ENCODE results near the gene WIPF2.
"Not testable (repeated sequence)": the region's sequence is repeated elsewhere in the genome, so short reads cannot be mapped to it uniquely, and the experiment has no call there.

Gene WIPF2

DNA sequence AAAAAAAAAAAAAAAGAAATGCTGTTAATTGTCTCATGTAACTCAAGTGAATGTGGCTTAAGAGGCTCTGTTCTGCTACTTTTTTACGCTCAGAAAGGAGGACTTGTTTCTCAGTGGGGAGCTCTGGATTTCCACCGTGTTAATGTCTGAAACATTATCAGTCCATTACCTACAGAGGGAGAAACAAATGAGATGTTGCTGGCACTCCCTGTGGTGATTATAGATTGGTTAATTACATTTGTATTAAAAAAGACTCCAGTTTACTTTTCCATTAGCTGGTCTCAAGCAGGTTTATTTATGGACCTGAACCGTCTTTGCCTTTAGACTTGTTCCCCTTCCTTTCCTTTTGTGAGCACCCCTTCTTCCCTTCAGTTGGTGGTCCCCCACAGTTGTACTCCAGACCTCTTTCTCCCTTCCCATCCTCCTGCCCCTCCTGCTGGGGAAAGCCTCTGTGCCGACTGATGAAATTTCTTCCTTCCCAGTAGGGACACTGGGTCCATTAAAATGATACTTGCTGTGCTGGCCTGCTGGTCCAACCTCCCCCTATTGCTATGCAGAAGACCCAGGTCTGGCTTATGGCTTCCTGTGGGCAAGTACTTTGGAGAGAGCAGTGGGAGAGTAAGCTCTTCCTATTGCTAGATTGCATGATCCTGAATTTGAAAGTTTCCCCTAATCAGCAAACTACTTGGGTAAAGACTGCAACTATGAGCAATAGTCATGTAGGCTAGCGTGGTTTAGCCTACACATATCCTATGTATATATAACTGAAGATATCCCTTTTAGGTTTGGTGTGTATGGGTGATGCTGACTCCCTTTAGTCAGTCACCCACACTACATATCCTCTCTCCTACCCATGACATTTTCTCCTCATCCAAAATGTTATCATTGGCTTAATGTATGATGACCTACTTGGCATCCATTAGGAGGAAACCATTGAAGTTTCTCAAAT lies 76.7 kb downstream of the WIPF2 start:
- DNase-seq (ENCODE audit: low spot score) = no peak

- no peak for DNase-seq (ENCODE audit: low spot score)
These were observed 78.4 kb downstream of the WIPF2 start for GRCh38 chr17:40297511-40297910.

GRCh38 chr17:40298726-40299125 lies 79.6 kb downstream of the WIPF2 start:
- no peak for DNase-seq (ENCODE audit: low spot score)

GRCh38 chr17:40299159-40299757 lies 80.2 kb downstream of the WIPF2 start:
- not testable (repeated sequence) for DNase-seq (ENCODE audit: low spot score)

- DNase-seq (ENCODE audit: low spot score) = no peak
These were observed 82.2 kb downstream of the WIPF2 start for GRCh38 chr17:40301315-40301714.

- DNase-seq (ENCODE audit: low spot score) = peak; percentile 59
These were observed 84.0 kb downstream of the WIPF2 start for GRCh38 chr17:40303009-40303657.

DNA sequence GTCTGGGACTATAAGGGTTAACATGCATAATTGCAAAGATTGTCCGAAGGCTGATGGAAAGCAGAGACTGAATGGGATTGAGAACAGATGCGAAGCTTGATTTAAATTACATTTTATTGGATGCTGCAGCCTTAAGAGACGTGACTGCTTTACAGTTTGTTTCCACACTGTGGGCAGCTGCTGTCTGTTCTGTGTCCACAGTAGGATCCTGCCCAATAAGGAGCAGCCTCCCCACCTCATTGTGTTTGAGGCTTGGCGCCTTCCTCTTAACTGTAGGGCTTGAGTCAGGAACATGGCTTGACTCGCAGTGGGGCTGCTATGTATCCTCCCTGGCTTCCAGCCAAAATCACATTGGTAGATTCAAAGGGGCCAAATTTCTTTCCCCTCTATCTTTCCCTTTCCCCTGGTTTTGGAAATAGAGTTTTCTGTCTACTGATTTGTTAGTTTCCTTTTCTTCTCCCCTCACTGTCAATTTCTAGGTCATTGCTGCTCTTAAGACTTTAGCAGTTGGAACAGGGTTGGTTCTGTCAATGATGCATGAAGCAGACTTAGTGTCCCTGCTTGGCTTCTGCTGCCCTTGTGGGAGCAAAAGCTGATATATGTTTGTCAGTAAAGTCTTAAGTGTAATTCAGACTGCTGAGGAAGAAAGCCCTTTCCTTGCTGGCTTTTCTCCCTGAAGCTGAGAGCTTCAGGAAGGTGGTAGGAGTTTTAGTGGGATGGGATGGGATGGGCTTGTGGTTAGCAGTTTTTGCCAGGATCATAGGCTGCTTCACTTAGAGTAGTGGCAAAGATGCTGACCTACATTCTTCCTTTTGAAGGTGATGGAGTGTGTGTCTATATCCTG lies 84.8 kb downstream of the WIPF2 start:
- no peak for DNase-seq (ENCODE audit: low spot score)

DNA sequence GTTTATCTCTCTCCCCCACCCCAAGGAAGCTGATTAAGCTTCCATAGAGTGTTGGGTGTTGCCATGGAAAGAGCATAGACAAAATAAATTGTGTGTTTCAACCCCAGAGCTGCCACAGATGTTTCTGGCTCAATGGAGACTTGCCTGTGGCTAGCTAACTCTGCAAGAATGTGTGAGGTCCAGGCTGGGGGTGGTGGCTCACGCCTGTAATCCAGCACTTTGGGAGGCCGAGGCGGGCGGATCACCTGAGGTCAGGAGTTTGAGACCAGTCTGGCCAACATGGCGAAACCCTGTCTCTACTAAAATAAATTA lies 85.4 kb downstream of the WIPF2 start:
- not testable (repeated sequence) for DNase-seq (ENCODE audit: low spot score)

- not testable (repeated sequence) for DNase-seq (ENCODE audit: low spot score)
These were observed 85.8 kb downstream of the WIPF2 start for GRCh38 chr17:40304866-40305265.

- peak; percentile 49 for DNase-seq (ENCODE audit: low spot score)
These were observed 87.3 kb downstream of the WIPF2 start for GRCh38 chr17:40306395-40306794.

DNA sequence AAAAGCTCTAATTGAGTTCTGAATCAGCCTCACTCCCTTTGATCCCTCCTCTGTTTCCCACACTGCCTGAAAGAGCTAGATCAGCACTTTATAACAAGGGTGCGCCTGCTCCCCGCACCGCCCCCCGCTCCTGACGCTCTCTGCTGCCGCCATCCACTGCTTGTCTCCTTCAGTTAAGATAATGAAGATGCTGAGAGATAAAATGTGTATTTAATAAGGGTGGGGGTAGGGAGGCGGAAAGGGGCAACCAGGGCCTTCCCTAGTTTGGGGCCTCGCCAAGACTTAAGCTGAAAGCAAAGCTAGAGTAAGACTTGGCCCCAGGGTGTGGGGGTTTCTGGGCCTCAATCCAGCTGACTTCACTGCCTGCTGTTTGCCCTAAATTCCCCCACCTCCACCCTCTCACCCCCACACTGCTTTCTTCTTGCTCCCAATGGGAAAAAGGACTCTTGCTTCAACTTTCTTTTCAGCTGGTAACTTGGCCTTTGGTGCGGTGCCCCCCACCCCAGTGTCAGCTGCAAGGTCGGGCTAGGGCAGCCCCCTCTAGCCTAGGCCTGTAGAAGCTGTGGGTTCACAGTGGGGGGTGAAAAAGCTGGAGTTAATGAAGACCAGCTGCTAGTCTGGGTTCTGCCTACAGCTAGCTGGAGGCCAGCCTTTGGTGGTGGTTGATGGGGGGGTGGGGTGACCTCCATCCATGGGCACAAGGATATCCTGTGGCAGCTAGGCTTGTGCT lies 88.1 kb downstream of the WIPF2 start:
- peak; percentile 56 for DNase-seq (ENCODE audit: low spot score)

GRCh38 chr17:40307740-40308239 lies 88.7 kb downstream of the WIPF2 start:
- DNase-seq (ENCODE audit: low spot score) = no peak

DNA sequence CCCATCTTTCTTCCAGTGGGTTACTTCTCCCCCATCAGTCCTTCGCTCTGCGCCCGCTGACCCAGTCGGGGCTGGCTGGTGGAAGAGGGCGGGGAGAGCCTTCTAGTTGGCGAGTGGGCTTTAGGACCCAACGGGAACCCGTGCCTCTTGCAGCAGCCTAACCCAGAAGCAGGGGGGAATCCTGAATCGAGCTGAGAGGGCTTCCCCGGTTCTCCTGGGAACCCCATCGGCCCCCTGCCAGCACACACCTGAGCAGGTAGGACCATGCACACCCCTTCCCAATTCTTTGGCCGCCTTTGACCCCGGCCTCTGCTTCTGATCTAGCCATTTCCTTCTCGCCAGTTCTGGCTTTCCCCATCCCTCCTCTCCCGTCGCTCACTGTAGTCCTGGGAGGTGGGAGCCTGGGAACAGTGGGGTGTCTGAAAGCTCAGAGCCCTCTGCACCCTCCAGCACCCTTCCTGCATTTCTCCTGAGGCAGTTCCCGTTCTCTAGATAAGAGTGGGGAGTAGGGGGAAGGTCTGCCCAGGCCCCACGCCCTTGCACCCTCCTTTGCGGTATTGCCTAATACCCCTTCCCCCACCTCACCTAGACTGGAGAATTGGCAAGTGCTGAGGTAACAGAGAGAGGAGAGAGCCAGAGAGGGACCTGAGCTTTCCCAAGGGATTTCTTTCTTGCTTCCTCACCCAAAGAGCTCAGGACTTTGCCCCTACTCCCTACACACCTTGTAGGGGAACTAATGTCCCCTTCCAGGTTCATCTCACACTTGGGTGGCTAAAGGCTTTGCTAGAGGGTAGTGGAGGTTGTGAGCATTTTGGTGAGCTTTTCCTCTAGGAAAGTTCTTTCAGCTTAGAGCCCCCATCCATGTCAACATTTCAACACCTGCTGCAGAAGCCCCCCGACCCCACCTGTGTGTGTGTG lies 90.2 kb downstream of the WIPF2 start, which contains the start of gene RARA:
TSS of gene RARA (plus strand) at position 150 of the 918 bp plus-strand sequence. CDS start 22,039 bp downstream, outside the sequence.
- peak; percentile 87 for DNase-seq (ENCODE audit: low spot score)

DNA sequence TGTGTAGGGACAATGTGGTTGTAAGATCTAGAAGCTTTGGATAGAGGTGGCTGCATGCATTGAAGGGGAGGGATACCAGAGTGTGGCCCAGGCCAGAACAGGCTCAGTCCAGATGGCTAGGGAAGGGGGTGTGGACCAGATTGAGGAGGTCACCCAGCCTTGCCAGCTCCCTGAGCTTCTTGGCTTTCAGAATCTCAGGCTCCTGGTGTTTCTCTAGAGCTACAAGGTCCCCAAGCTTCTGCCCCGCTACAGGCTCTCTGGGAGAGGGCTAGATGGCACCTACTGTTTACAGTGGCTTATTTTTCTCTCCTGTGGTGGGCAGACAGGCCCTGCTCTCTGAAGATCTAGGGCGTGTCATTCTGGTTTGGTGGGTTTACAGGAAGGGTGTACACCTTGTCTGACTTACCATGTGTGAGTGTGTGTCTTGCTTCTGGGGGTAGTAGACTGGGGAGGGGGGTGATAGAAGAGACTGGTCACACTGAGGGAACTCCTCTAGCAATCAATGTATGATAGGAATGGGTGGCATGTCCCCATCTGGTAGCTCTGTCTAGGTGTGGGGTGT lies 90.9 kb downstream of the WIPF2 start:
- DNase-seq (ENCODE audit: low spot score) = peak; percentile 48

- peak; percentile 52 for DNase-seq (ENCODE audit: low spot score)
These were observed 91.8 kb downstream of the WIPF2 start for GRCh38 chr17:40310882-40311391.

- no peak for DNase-seq (ENCODE audit: low spot score)
These were observed 92.5 kb downstream of the WIPF2 start for GRCh38 chr17:40311575-40311974.

DNA sequence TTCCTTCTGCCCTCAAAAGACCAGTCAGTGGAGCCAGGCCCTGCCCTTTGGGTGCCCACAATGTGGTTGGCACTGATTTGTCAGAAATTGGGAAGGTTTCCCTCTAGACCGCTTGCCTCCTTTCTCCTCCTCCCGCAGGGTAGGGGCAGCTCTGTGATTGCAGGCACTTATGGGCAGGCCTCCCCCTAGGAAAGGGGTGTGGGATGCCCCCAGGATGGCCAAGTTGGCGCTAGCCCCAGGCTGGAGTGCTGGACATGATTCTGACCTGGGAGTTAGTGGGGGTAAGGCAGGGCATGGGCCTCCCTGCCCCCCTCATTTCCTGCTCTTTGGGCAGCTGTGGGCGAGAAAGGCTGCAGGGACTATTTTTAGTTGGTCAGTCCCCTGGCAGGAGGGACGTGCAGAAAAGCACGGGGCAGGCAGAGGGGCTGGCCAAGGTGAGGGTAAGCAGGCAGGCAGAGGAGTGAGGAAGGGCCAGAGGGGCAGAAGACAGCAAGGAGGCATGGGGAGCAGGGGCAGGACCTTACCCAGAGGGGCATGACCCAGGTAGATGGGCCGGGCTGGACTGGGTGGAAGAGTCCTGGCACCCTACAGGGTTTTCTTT lies 93.1 kb downstream of the WIPF2 start:
- DNase-seq (ENCODE audit: low spot score) = no peak

DNA sequence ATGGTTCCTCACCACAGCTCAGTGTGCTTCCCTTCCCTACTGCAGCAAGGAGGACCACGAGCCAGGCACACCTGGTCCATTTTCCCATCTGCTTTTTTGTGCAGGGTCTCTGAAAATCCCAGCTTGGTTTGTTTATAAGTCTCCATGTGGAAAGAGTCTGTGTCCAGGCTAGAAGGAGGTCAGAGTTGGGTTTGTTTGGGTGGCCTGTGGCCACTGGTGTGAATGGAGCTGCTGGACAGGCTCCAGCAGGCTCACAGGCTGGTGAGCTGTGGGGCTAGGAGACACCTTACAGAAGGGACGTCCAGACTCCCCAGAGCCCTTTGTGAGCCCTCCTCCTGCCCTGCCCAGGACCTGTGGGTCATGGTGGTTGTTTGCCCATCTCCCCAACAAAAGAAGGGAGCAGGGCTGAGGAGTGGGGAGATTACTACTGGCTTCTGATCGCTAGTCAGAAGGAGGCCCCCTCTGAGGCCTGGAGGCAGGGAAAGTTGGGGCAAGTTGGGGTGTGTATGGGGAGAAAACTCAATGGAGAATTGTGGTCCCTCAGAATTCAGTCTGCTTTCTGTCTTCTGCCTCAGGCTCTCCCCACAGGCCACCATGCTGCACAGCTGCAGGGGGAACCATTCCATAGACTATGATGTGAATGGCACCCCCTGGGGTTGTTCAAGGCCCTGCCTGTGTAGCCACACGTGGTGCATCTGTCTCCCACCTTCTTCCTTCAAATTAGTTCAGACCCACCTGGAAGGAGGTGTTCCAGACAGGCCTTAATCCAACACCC lies 94.0 kb downstream of the WIPF2 start:
- no peak for DNase-seq (ENCODE audit: low spot score)
